RPMI7951 (cell line): ENCODE data around the gene ZNF12. TPM values are rescaled to one million over a fixed set of nuclear protein-coding genes. Genes with fewer than 3 reads are reported as not detected.
"Not testable (repeated sequence)": the region's sequence is repeated elsewhere in the genome, so short reads cannot be mapped to it uniquely, and the experiment has no call there.

Experiments used
- DNase-seq: peaks from one replicate; pipeline ENCODE4 v3.0.0-alpha.2; 2012; ENCODE audit warnings: low read depth
- total RNA-seq: library from RNA; depleted of rRNA; stranded (reverse); fragments of >200 nt; shearing (Covaris generic); gene quantifications from 2 replicates; pipeline ENCODE4 v1.2.3, GENCODE V29; 2014

ZNF12 gene
- total RNA-seq, 1 experiment from 2014 or later: 25.1 TPM

GRCh38 chr7:6691609-6692106, 15.1 kb downstream of the ZNF12 start:
- DNase-seq: peak; percentile 35

- DNase-seq: no peak
Measured at GRCh38 chr7:6691103-6691502, 15.6 kb downstream of the ZNF12 start.

- DNase-seq: no peak
Measured at GRCh38 chr7:6680146-6680545, 26.6 kb downstream of the ZNF12 start.

- DNase-seq: no peak
Measured at GRCh38 chr7:6675807-6676405, 30.8 kb downstream of the ZNF12 start.

GRCh38 chr7:6670851-6671250, 35.9 kb downstream of the ZNF12 start:
- DNase-seq: not testable (repeated sequence)

GRCh38 chr7:6658618-6659345, 48.0 kb downstream of the ZNF12 start:
- DNase-seq: no peak

GRCh38 chr7:6656413-6656812, 50.3 kb downstream of the ZNF12 start:
- DNase-seq: no peak

GRCh38 chr7:6655636-6656385, 50.9 kb downstream of the ZNF12 start:
- no peak for DNase-seq

- DNase-seq: no peak
Measured at GRCh38 chr7:6654842-6655610, 51.7 kb downstream of the ZNF12 start.

- no peak for DNase-seq
Measured at GRCh38 chr7:6654113-6654841, 52.5 kb downstream of the ZNF12 start.

- DNase-seq: no peak
Measured at GRCh38 chr7:6653071-6654003, 53.4 kb downstream of the ZNF12 start.

GRCh38 chr7:6652446-6653011, 54.2 kb downstream of the ZNF12 start:
- no peak for DNase-seq

- no peak for DNase-seq
Measured at GRCh38 chr7:6651851-6652445, 54.8 kb downstream of the ZNF12 start.

- no peak for DNase-seq
Measured at GRCh38 chr7:6650521-6651011, 56.2 kb downstream of the ZNF12 start.

- DNase-seq: no peak
Measured at GRCh38 chr7:6650086-6650485, 56.7 kb downstream of the ZNF12 start.

GRCh38 chr7:6649241-6649961, 57.3 kb downstream of the ZNF12 start:
- no peak for DNase-seq

GRCh38 chr7:6648815-6649104, 58.0 kb downstream of the ZNF12 start:
- DNase-seq: no peak

GRCh38 chr7:6648066-6648814, 58.5 kb downstream of the ZNF12 start:
- no peak for DNase-seq
